Stimulated activated CD4-positive, alpha-beta T cell treated with anti-CD3 and anti-CD28 coated beads, Interleukin-2, amount 100 ng/mL, for 24 hours (primary cell): ENCODE measurements around the gene GLTPD2.

Source experiments
- DNase-seq, 2 donors: peaks; one replicate each; pipeline ENCODE4 v3.0.0-alpha.2; 2020

The GLTPD2 gene

DNA sequence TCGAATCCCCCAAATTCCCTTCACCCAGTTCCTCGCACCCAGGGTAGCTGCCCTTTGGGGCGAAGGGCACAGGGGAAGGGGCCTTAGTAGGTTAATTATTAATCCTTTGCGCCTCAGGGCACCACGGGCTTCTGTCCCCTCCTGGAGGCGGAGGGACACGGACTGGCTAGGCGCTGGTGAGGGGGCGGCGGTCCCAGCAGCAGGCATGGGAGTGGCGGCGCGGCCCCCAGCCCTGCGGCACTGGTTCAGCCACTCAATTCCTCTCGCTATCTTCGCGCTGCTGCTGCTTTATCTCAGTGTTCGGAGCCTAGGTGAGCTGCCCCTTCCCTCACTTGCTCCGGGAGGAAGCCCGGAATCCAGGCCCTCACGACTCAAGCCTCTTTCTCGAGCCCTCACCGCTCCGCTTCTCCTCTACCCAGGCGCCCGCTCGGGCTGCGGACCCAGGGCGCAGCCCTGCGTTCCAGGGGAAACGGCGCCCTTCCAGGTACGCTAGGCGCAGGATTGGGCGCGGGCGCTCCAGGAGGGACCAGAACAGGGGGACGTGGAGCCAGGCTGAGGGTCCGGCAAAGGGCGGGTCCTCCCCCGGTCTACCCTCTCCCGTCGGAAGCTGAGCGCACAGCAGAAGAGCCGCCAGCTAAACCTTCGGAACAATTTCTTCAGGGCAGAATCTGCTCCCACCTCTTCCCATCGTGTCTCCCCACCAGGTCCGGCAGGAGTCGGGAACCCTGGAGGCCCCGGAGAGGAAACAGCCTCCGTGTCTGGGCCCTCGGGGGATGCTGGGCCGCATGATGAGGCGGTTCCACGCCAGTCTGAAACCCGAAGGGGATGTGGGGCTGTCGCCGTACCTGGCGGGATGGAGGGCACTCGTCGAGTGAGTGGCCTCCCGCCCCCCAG lies at the start of gene GLTPD2:
Gene GLTPD2, plus strand, starts transcription at position 158 of the 894 bp plus-strand sequence. Its CDS starts 48 bp downstream, at position 206.
- DNase-seq = no peak

DNA sequence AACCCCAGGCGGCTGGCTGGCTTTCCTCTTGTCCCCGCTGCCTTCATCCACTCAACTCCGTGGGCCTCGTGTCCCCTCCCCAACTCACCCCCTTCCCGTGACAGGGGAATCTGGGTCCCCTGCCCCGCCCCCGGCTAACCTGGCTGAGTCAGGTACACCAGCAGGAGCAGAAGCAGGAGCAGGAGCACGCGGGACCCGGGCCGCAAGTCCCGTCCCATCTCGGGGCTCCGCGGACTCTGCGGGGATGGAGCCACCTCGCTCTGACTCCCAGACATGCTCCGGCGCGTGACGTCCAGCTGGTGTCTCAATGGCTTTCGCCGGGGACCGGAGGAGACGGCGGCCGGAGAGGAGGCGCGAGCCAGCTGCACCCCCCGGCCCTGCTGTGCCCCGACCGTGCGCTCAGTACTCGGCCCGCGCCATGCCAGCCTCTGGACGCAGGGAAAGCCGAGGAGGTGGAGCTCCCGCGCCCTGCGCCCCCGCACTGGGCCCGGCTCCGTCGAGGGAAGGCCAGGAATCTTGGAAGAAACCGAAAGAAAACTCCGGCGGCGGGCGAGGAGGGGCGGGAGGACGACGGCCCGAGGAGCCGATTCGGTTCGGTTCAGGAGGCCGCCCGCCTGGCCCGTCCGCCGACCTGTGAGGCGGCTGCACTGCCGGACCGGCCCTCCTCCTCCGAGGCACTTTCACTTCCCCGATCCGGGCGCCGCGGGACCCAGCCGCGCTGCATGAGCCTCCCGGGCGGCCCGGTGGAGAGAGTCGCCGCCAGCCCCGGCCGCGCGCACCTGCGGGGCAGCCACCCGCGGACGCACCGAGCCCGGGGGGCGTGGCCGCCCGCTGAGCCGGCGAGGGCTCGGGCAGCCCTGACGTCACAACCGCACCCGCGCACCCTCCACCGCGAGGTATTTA lies 49.4 kb upstream of the GLTPD2 start, which contains the start of the genes CXCL16 and ZMYND15:
Gene CXCL16, minus strand, starts transcription at position 807 of the 903 bp plus-strand sequence. Its CDS starts 589 bp downstream, at position 218.
Gene ZMYND15, plus strand, starts transcription at position 712 of the 903 bp plus-strand sequence. CDS start 716 bp downstream, outside the sequence.
- peak; percentile 53 to 63 for DNase-seq

DNA sequence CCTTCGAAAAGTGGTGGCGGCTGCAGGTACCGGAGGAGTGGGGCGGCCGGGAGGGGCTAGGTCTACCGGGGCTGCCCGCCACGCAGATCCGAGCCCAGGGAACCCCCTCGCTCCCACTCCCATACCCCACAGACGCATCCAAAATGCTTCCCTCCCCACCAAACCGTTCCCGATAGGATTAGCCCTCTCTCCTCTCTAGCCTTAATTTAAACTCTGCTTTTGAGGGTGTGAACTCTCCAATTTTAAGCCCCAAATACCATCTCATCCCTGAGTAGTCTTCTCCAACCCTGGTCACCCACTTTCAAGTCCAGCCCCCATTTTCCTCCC lies 48.8 kb upstream of the GLTPD2 start:
- DNase-seq = no peak

DNA sequence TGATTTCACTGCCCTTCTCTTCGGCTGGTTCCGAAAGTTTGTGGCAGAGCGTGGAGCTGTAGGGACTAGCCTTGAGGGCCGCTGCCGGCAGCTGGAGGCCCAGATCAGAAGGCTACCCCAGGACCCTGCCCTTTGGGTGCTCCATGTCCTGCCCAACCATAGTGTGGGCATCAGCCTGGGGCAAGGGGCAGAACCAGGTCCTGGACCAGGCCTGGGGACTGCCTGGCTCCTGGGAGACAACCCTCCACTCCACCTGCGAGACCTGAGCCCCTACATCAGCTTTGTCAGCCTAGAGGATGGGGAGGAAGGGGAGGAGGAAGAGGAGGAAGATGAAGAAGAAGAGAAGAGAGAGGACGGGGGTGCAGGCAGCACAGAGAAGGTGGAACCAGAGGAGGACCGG lies 48.2 kb upstream of the GLTPD2 start:
- DNase-seq = no peak

DNA sequence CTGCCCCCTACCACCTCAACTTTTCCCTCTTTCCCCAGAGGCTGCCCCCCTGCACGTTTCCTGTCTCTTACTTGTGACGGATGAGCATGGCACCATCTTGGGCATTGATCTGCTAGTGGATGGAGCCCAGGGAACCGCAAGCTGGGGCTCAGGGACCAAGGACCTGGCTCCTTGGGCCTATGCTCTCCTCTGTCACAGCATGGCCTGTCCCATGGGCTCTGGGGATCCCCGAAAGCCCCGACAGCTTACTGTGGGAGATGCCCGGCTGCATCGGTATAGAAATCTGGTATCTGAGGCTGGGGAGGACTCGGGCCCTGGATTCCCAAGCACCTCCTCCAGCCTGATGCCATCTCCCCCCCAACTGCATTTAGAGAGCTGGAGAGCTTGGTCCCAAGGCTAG lies 47.2 kb upstream of the GLTPD2 start:
- DNase-seq = no peak

DNA sequence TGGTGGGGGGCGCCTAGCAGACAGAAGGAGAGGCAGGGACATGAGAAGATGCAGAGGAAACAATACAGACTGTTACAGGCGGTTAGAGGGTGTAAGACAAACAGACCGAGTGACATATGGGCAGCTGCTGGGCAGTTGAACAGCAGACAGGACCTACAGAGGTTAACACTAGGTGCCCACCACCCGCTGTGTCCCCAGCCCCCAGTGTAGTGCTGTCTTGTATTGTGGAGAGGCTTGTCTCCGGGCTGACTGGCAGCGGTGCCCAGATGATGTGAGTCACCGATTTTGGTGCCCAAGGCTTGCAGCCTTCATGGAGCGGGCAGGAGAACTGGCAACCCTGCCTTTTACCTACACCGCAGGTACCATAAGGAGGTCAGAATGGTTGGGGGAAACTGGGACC lies 46.6 kb upstream of the GLTPD2 start:
- no peak for DNase-seq

DNA sequence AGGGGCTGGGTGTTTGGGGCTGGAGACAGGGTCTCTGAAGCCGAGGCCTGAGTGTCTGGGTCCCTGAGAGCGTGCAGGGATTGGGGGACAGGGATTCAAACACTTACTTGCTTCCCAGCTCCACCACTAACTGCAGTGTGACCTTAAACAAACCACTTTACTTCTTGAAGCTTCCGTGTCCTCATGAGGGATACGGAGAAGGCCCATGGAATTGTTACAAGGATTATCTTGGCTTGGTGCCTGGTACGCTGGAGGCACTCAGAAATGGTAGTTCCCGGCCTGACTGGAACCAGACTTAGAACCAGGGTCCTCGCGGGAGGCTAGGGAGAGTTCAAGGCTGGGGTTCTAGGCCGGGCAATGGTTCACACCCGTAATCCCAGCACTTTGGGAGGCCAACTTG lies 46.1 kb upstream of the GLTPD2 start:
- no peak for DNase-seq

DNA sequence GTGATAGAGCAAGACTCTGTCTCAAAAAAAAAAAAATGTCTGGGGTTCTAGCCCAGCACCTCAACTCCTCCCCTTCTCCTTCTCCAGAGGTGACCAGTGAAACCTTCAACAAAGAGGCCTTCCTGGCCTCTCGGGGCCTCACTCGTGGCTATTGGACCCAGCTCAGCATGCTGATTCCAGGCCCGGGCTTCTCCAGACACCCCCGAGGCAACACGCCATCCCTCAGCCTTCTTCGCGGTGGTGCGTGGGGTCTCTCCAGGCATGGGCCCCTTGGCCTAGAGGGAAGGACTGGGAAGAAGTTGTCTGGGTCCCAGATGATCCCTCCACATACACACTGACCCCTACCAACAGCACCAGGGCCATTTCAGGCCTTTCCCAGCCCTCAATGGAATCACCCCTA lies 45.5 kb upstream of the GLTPD2 start:
- no peak for DNase-seq

DNA sequence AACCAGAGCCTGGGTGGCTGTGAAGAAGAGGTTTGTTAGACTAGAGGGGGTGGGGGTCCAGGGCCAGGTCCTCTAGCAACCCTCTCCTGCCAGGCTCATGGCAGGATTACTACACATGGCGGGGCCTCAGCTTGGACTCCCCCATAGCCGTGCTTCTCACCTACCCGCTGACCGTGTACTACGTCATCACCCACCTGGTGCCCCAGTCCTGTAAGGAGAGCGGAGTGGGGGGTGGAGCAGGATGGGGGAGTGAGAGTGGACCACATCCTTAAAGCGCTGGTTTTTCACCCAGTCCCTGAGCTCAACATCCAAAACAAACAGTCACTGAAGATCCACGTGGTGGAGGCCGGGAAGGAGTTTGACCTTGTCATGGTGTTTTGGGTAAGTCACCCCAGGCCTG lies 44.9 kb upstream of the GLTPD2 start:
- no peak for DNase-seq

DNA sequence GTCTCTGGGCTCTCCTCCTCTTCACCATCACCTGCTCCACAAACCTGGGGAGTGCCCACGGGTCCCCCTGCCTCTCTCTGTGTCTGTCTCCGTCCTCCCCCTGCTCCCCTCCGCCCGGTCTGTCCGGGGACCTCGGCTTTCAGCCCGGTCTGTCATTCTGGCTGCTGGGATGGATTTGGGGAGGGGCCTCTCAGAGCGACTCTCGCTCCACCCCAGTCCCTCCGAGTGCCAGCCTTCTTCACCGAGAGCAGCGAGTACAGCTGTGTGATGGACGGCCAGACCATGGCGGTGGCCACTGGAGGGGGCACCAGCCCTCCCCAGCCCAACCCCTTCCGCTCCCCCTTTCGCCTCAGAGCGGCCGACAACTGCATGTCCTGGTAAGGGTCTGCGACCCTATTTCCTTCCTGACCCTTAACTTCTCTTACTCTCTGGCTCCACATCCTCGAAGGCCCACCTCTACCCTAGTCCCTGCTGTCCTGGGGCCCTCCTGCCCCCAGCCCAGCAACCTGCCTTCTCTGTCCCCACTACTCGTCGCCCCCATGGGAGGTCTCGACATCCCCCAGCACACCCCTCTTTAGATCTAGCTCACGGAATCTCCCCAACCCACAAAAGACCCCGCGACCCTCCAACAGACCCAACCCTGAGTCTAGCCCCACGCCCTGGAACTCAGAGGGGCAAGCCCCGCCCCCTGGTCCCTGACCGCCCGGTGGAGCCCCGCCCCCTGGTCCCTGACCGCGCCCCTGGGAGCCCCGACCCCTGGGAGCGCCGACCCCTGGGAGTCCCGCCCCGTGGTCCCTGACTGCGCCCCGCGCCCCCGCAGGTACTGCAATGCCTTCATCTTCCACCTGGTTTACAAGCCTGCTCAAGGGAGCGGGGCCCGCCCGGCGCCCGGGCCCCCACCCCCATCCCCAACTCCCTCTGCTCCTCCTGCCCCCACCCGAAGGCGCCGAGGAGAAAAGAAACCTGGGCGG lies 43.5 kb upstream of the GLTPD2 start:
- no peak for DNase-seq

DNA sequence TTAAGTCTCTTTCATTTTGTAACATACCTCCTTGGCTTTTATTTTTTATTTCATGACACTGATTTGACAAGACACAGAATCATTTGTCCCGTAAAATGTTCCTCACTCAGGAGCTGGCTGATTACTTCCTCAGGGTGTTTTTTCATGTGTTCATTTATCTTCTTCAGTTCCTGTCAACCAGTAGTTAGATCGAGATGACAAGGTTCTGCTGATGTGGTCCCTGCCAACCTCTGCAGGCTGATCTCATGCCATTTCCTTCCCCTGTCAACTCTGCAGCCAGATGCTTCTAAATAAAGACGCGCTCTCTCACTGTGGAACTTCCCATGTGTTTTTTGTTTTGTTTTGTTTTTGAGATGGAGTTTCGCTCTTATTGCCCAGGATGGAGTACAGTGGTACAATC lies 40.9 kb upstream of the GLTPD2 start:
- DNase-seq = no peak

DNA sequence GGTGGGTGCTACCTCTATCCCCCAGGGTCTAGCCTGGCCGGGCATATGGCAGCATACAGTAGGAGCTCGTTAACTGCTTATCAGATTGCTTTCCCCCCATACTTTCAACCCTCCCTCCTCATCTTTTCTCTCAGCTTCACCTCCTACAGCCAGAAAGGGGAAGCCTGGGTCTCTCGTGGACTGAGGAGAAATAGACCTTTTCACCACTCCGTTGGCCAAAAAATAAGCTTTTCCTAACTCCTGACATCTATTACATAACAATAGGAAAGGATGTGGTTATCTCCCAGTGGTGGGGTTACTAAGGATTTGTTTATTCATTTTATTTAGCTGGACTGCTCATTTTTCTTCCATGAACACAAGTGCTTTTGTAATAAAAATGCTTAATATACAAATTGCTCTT lies 40.1 kb upstream of the GLTPD2 start:
- DNase-seq = no peak

DNA sequence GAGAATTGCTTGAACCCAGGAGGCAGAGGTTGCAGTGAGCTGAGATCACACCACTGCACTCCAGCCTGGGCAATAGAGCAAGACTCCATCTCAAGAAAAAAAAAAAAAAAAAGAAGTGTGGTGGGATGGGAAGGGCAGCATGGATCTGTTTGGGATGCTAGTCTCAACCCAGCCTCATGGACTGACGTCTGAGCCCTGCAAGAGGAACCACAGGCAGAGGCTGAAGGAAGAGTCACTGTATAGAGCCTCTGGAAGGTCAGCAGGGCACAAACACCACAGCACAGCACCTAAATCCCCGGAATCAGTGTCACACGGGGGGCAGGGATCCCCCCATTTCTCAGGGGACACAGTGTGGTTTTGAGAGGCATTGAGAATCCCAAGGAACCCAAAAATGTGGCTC lies 38.2 kb upstream of the GLTPD2 start:
- no peak for DNase-seq

DNA sequence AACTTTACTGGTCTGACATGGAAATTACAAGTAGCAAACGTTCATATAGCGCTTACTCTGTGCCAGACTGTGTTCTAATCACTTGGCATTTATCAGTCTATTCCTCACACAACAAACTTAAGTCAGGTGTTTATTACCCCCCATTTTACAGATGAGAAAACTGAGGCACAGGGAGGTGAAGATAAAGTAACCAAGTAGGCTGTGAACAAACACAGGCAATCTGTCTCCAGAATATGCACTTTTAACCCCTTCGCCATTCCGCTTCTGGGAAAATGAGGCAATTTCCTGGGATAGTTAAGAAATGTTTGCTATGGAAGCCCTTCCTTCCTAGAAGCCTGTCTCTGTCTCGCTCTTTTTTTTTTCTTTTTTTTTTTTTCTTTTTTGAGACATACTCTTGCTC lies 36.8 kb upstream of the GLTPD2 start:
- DNase-seq = no peak

DNA sequence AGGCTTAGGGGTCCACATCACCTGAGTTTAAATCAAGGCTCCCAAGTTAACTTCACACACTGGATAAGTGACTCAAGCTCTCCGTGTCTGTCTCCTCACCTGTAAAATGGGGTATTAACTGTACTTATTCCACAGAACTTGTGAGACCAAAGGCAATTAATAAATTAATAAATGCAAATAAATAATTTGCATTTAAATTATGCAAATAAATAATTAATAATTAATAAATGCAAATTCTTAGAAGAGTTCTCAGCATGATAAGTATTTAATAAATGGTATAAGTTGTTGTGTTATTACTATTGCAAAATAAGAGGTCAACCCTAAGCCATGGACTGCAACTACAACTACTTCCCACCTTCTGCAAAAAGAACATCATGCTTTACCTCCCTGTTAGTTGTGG lies 35.4 kb upstream of the GLTPD2 start:
- no peak for DNase-seq

DNA sequence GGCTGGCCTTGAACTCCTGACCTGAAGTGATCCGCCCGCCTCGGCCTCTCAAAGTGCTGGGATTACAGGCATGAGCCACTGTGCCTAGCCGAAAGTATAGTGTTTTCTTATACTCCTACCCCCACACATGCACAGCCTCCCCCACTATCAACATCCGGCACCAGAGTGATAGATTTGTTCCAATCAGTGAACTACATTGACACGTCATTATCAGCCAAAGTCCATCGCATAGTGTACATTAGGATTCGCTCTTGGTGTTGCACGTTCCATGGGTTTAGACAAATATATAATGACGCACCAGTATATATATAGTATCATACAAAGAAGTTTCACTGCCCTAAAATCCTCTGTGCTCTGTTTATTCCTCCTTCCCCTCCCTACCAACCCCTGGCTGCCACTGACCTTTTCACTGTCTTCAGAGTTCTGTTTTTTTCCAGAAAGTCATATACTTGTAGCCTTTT lies 29.0 kb upstream of the GLTPD2 start:
- no peak for DNase-seq

DNA sequence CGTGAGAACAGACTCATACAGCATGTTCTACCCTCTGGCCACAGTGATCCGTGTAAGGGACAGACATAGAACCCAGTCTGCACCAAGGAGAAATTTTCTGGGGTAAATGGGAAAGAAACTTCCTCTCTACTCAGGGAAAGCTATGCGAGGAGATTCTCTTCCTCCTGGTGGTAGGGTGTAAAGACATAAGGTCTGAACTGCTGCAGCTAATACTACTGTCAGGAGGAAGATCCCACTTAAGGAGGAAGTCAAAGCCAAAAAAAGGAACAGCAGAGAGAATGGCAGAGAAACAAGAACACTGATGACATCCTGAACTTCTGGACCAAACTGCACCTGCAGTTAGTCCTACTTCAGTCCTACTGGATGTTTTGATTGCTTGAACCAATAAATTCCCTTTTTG lies 24.2 kb upstream of the GLTPD2 start:
- DNase-seq = no peak

DNA sequence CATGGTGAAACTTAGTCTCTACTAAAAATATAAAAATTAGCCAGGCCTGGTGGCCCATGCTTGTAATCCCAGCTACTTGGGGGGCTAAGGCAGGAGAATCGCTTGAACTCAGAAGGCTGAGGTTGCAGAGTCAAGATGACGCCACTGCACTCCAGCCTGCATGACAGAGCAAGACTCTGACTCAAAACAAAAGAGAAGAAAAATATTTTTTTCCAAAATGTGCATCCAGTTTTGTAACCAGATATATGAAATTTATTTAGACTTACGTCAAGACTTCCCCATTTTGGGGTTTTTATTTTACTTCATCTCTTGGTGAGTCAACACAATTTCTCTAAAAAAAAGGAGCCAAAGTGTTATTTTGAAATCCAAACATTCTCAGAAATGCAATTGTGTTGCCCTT lies 22.6 kb upstream of the GLTPD2 start:
- no peak for DNase-seq

DNA sequence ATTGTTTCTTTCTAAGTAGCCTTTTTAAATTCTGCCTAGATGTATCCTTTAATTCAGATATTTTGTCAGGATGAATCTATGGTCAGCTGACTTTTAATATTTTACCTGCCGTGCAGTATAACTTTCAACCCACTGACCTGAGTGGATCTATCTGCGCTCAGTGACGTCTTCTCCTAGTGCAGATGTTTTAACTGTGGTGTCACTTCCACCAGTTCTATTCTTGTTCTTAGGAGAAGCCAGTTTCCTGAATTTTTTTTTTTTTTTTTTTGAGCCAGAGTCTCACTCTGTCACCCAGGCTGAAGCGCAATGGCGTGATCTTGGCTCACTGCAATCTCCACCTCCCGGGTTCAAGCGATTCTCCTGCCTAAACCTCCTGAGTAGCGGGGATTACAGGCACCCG lies 22.0 kb upstream of the GLTPD2 start:
- DNase-seq = no peak

DNA sequence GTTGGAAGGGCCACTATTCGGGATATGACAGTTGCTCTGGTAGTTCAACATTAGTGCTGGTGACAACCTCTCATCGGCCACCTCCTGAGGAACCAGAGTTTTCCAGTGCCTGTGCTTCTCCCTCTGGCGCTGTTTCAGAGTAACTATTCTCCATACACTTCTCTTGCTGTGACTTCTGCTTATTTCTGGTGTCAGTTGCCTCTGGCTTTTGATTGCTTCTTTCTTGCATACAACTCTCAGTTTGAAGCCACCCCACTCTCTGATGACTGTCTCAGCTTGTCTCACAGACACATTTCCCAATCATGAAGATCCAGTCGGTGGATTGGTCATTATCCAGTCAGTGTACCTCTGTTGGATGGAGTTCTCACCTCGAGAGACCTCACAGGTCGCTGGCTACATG lies 20.5 kb upstream of the GLTPD2 start:
- DNase-seq = no peak

DNA sequence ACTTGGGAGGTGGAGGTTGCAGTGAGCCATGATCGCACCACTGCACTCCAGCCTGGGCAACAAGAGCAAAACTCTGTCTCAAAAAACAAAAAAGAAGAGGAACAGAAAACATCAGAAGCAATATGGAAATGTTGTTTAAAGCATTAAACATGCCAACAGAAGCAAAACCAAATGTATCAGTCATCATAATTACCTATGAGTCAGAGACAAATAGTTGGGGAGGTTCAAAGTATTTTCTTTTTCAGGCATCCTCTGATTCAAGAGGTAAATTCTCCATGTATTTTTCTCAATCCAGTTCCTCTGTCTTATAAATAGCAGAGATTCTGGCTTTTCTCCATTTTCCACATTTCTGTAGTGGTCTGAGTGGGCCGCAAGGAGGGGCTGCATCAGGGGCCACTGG lies 19.1 kb upstream of the GLTPD2 start:
- DNase-seq = no peak

DNA sequence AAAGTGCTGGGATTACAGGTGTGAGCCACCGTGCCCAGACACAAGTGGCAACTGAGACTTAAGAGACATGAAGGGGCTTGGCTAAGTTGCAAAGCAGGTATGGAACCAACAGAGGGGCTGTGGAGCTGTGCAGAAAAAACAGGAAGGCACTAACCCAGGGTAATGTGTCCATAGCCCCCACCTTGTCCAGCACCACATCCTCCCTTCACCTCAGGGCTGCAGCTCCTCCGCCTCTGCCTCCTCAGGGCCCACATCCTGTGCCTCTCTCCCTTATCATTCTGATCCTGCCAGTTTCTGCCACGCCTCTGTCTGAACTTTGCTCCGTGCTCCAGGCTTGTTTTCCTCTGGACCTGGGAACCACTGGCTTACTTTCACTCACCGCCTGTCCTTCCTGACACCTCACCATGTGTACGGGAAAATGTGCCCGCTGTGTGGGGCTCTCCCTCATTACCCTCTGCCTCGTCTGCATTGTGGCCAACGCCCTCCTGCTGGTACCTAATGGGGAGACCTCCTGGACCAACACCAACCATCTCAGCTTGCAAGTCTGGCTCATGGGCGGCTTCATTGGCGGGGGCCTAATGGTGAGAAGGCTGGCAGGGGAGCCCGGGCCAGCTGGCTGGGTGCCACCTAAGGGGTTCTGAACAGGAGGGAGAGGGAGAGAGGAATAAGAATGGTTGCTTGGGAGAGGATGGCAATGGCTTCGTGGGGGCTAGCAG lies 17.1 kb upstream of the GLTPD2 start, which contains the start of gene TM4SF5:
Gene TM4SF5, plus strand, starts transcription at position 368 of the 716 bp plus-strand sequence. Its CDS starts 37 bp downstream, at position 405.
- no peak for DNase-seq
